ENCODE data around the gene GEMIN7. TPM values are rescaled to one million over a fixed set of nuclear protein-coding genes. Genes with fewer than 3 reads are reported as not detected.
A peak's percentile ranks its signal among the peaks of the same experiment; 100 is the strongest.

GEMIN7 gene
- total RNA-seq, 1 experiment from 2014 or later = 34.0 TPM

- intact Hi-C loops (cut with micrococcal nuclease; ENCODE audit: unreplicated experiment) = no loop called here
- ChIA-PET POLR2A (ENCODE audit: low non-redundant PET) (no interaction called here), CTCF (no interaction called here)
- TF ChIP-seq EZH2 (IDR thresholded peaks at IDR 0.05; ENCODE audit: borderline replicate concordance, low read depth, low read length, poor library complexity, severe bottlenecking) (no peak), CTCF (conservative IDR thresholded peaks at IDR 0.05; ENCODE audit: low read depth, low read length) (no peak)
- Histone ChIP-seq H3K4me1 (ENCODE audit: insufficient read depth, low read length, poor library complexity, severe bottlenecking) (peaks cover 19% of the 10 kb centered on the region), H3K27ac (ENCODE audit: low read depth, low read length, poor library complexity, severe bottlenecking) (no peak overlapping the region), H3K36me3 (ENCODE audit: insufficient read depth, low read length, poor library complexity, severe bottlenecking) (no peaks in the 10 kb centered on the region), H3K4me3 (ENCODE audit: low read depth, low read length, poor library complexity, severe bottlenecking) (no peak overlapping the region), H3K9me3 (ENCODE audit: low read depth, low read length, poor library complexity, severe bottlenecking) (no peaks in the 10 kb centered on the region), H3K27me3 (replicated peaks; ENCODE audit: insufficient read depth, low read depth, low read length, poor library complexity) (no peaks in the 10 kb centered on the region)
- no peak for DNase-seq (ENCODE audit: low spot score)
- BruUV-seq (replicated peaks) = no TSS peak
Measured at GRCh38 chr19:45122832-45123231, 43.8 kb downstream of the GEMIN7 start.

GRCh38 chr19:45123440-45123850 is 44.4 kb downstream of the GEMIN7 start:
- no peaks in the 10 kb centered on the region for H3K27me3 ChIP-seq (replicated peaks; ENCODE audit: insufficient read depth, low read depth, low read length, poor library complexity)
- no peaks in the 10 kb centered on the region for H3K9me3 ChIP-seq (ENCODE audit: low read depth, low read length, poor library complexity, severe bottlenecking)
- CTCF ChIA-PET = no interaction called here
- TF ChIP-seq CTCF (conservative IDR thresholded peaks at IDR 0.05; ENCODE audit: low read depth, low read length) (no peak), EZH2 (IDR thresholded peaks at IDR 0.05; ENCODE audit: borderline replicate concordance, low read depth, low read length, poor library complexity, severe bottlenecking) (no peak)
- DNase-seq (ENCODE audit: low spot score) = peak; percentile 74
- POLR2A ChIA-PET (ENCODE audit: low non-redundant PET) = no interaction called here
- no peak overlapping the region for H3K4me3 ChIP-seq (ENCODE audit: low read depth, low read length, poor library complexity, severe bottlenecking)
- H3K36me3 ChIP-seq (ENCODE audit: insufficient read depth, low read length, poor library complexity, severe bottlenecking) = no peaks in the 10 kb centered on the region
- H3K4me1 ChIP-seq (ENCODE audit: insufficient read depth, low read length, poor library complexity, severe bottlenecking) = peaks cover 19% of the 10 kb centered on the region
- H3K27ac ChIP-seq (ENCODE audit: low read depth, low read length, poor library complexity, severe bottlenecking) = peak overlapping the region; percentile 33
- no TSS peak for BruUV-seq (replicated peaks)
- intact Hi-C loops (cut with micrococcal nuclease; ENCODE audit: unreplicated experiment) = no loop called here

GRCh38 chr19:45124021-45124420 is 45.0 kb downstream of the GEMIN7 start:
- POLR2A ChIA-PET (ENCODE audit: low non-redundant PET) = no interaction called here
- TF ChIP-seq EZH2 (IDR thresholded peaks at IDR 0.05; ENCODE audit: borderline replicate concordance, low read depth, low read length, poor library complexity, severe bottlenecking) (no peak), CTCF (conservative IDR thresholded peaks at IDR 0.05; ENCODE audit: low read depth, low read length) (no peak)
- no TSS peak for BruUV-seq (replicated peaks)
- Histone ChIP-seq H3K36me3 (ENCODE audit: insufficient read depth, low read length, poor library complexity, severe bottlenecking) (no peaks in the 10 kb centered on the region), H3K27ac (ENCODE audit: low read depth, low read length, poor library complexity, severe bottlenecking) (peak overlapping the region; percentile 33), H3K27me3 (replicated peaks; ENCODE audit: insufficient read depth, low read depth, low read length, poor library complexity) (no peaks in the 10 kb centered on the region), H3K4me1 (ENCODE audit: insufficient read depth, low read length, poor library complexity, severe bottlenecking) (peaks cover 19% of the 10 kb centered on the region), H3K4me3 (ENCODE audit: low read depth, low read length, poor library complexity, severe bottlenecking) (no peak overlapping the region), H3K9me3 (ENCODE audit: low read depth, low read length, poor library complexity, severe bottlenecking) (no peaks in the 10 kb centered on the region)
- DNase-seq (ENCODE audit: low spot score) = no peak
- intact Hi-C loops (cut with micrococcal nuclease; ENCODE audit: unreplicated experiment) = no loop called here
- CTCF ChIA-PET = no interaction called here

Measured in A673 (cell line).